Measurements from ENCODE around the gene IRGC. TPM values are rescaled to one million over a fixed set of nuclear protein-coding genes. Genes with fewer than 3 reads are reported as not detected.

The IRGC gene
- total RNA-seq, 1 experiment from 2014 or later: not detected

DNA sequence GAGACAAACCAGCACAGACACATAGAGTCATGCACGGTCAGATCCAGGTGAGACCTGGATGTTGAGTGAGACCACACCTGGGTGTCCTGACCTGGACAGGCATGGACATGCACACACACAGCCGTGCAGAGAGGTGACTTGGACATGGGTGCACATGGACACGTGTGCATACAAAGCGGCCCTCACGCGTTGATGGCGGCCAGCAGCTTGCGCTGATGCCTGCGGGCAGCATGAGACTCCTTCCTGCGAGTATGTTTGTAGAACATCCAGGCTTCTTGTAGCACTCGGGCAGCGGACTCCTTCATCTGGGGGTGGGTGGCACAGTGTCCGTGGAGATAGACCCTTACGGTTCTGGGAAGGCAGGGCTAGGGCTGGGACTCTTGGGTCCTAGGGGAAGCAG is 53.4 kb downstream of the IRGC start:
- peaks cover 59% of the 10 kb centered on the region for H3K27me3 Mint-ChIP-seq (ENCODE audit: low read depth)
- no peak overlapping the region for H3K27ac ChIP-seq (ENCODE audit: insufficient read length, low read depth, low read length)

More for the DNA sequence above, 53.4 kb downstream of the IRGC start:
- H3K9me3 Mint-ChIP-seq: no peaks in the 10 kb centered on the region
- no peak overlapping the region for H3K9ac ChIP-seq (ENCODE audit: extremely low read depth, insufficient read length, low read length)
- H3K27ac Mint-ChIP-seq: no peak overlapping the region
- no peak overlapping the region for H2BK20ac ChIP-seq (ENCODE audit: low read depth, low read length, poor library complexity, severe bottlenecking)
- no peak overlapping the region for H4K5ac ChIP-seq (ENCODE audit: insufficient read length, low read depth, low read length)
- TF ChIP-seq CTCF (conservative IDR thresholded peaks at IDR 0.05): no peak
- H2BK15ac ChIP-seq (ENCODE audit: low read depth, low read length): no peak overlapping the region
- H3K4me1 ChIP-seq (ENCODE audit: insufficient read depth, low read length): peaks cover 3% of the 10 kb centered on the region; the same call in 1 of the 2 replicates
- no peak overlapping the region for H3T11ph ChIP-seq (ENCODE audit: low read length)
- H3K56ac ChIP-seq (ENCODE audit: insufficient read length, low read depth, low read length): no peak overlapping the region
- no peaks in the 10 kb centered on the region for H3K79me2 ChIP-seq (ENCODE audit: insufficient read depth, low read length)
- no peak for DNase-seq
- H2AFZ ChIP-seq (ENCODE audit: low read length): no peak overlapping the region
- no peak overlapping the region for H2BK120ac ChIP-seq (ENCODE audit: low read depth, low read length, poor library complexity, severe bottlenecking)
- peaks cover 21 to 29% of the 10 kb centered on the region in 2 experiments for H3K4me1 Mint-ChIP-seq
- H3K4me3 Mint-ChIP-seq: no peak overlapping the region; a peak in 1 of 5 replicates
- no peak overlapping the region for H4K8ac ChIP-seq (replicated peaks; ENCODE audit: insufficient read length, low read depth, low read length)
- no peaks in the 10 kb centered on the region; a peak in 2 of 7 replicates for H3K36me3 Mint-ChIP-seq (ENCODE audit: insufficient read depth in 1 of 3, low read depth in 3 of 3)
- H2BK12ac ChIP-seq (ENCODE audit: insufficient read length, low read depth, low read length): no peak overlapping the region
- H4K91ac ChIP-seq (ENCODE audit: insufficient read length, low read depth, low read length): no peak overlapping the region
- no peak overlapping the region for H3K14ac ChIP-seq (ENCODE audit: insufficient read depth, low read length)
- H3K4me2 ChIP-seq (ENCODE audit: insufficient read depth, insufficient read length, low read length): no peak overlapping the region
- no peaks in the 10 kb centered on the region for H4K20me1 ChIP-seq (ENCODE audit: control insufficient read depth, insufficient read depth, insufficient read length)
- H3K9me3 ChIP-seq (ENCODE audit: control insufficient read depth, low read depth, low read length): no peaks in the 10 kb centered on the region
- H3K4ac ChIP-seq (ENCODE audit: low read depth, low read length): no peak overlapping the region
- H3K79me1 ChIP-seq (ENCODE audit: insufficient read depth, low read depth, low read length, poor library complexity, severe bottlenecking): no peaks in the 10 kb centered on the region
- H2AK5ac ChIP-seq (ENCODE audit: insufficient read length, low read length): no peak overlapping the region
- H2BK5ac ChIP-seq (ENCODE audit: insufficient read length, low read length): no peak overlapping the region
- H3K18ac ChIP-seq (ENCODE audit: insufficient read length, low read depth, low read length): no peak overlapping the region
- H3K23me2 ChIP-seq (ENCODE audit: insufficient read length, low read depth, low read length, poor library complexity, severe bottlenecking): peaks cover 7% of the 10 kb centered on the region
- H3K23ac ChIP-seq (ENCODE audit: insufficient read length, low read depth, low read length): no peak overlapping the region
- WGBS (ENCODE audit: extremely low coverage, insufficient read length, low lambda C conversion rate): no CpG with 5 or more reads among the region's 14 CpGs
- peaks cover 12% of the 10 kb centered on the region; the same call in 1 of the 2 replicates for H3K27me3 ChIP-seq (ENCODE audit: insufficient read depth, low read length)

Other genes starting within 250 kb of the IRGC start
- gene PHLDB3, start 211.3 kb upstream of the IRGC start, total RNA-seq (2021): 6.7 and 8.5 TPM in 2 replicates
- 18.8 and 20.4 TPM in 2 replicates for gene ETHE1, start 188.9 kb upstream of the IRGC start, total RNA-seq (2021)
- not detected in 2 replicates for gene ZNF575, start 182.9 kb upstream of the IRGC start, total RNA-seq (2021)
- 38.0 and 42.8 TPM in 2 replicates for gene XRCC1, start 140.5 kb upstream of the IRGC start, total RNA-seq (2021)
- 11.4 and 11.9 TPM in 2 replicates for gene PINLYP, start 140.3 kb upstream of the IRGC start, total RNA-seq (2021)
- 24.1 and 25.4 TPM in 2 replicates for gene IRGQ, start 119.9 kb upstream of the IRGC start, total RNA-seq (2021)
- gene ZNF576, start 119.5 kb upstream of the IRGC start, total RNA-seq (2021): 16.3 and 19.7 TPM in 2 replicates
- 0.44 and 0.70 TPM in 2 replicates for gene SRRM5, start 104.0 kb upstream of the IRGC start, total RNA-seq (2021)
- gene ZNF428, start 96.4 kb upstream of the IRGC start, total RNA-seq (2021): 30.3 and 31.3 TPM in 2 replicates
- 10.2 and 12.5 TPM in 2 replicates for gene CADM4, start 76.2 kb upstream of the IRGC start, total RNA-seq (2021)
- 13.7 and 15.7 TPM in 2 replicates for gene PLAUR, start 45.9 kb upstream of the IRGC start, total RNA-seq (2021)
- gene SMG9, start 38.9 kb downstream of the IRGC start, total RNA-seq (2021): 47.9 and 52.2 TPM in 2 replicates
- gene KCNN4, start 64.9 kb downstream of the IRGC start, total RNA-seq (2021): 0.26 TPM in 1 of 2 replicates, not detected in the other
- gene LYPD5, start 86.4 kb downstream of the IRGC start, total RNA-seq (2021): 0.50 TPM in 2 replicates
- gene ZNF283, start 111.2 kb downstream of the IRGC start, total RNA-seq (2021): 10.4 and 11.6 TPM in 2 replicates
- 2.0 and 2.7 TPM in 2 replicates for gene ZNF404, start 167.9 kb downstream of the IRGC start, total RNA-seq (2021)
- 18.4 and 19.8 TPM in 2 replicates for gene ZNF45, start 219.2 kb downstream of the IRGC start, total RNA-seq (2021)
- 6.4 and 8.0 TPM in 2 replicates for gene ZNF221, start 235.2 kb downstream of the IRGC start, total RNA-seq (2021)

Measured in H9 (cell line).